Esophagus muscularis mucosa (tissue), 3 donors: Measurements from ENCODE around the gene AHR.

Source experiments
- CTCF ChIP-seq, 3 experiments: fragments of 200-600 bp in 2 of 3; fragments of 450-650 bp in 1 of 3; sonication (generic) in 2 of 3; IDR thresholded peaks; one replicate each; pipeline ENCODE4 v1.5.1; 2017 to 2019; ENCODE audit warnings: antibody characterized with exemption in 3 of 3, mild to moderate bottlenecking in 2 of 3, moderate library complexity in 1 of 3
- POLR2AphosphoS5 ChIP-seq, 2 donors: sonication (generic); formaldehyde crosslinking; IDR thresholded peaks; one replicate each; pipeline ENCODE4 v1.6.1; 2017; ENCODE audit warnings: antibody characterized with exemption in 2 of 2

- TF ChIP-seq POLR2AphosphoS5 (IDR thresholded peaks at IDR 0.05) (no peak), CTCF (IDR thresholded peaks at IDR 0.05) (no peak)
These were observed 21.6 kb downstream of the AHR start for GRCh38 chr7:17320102-17320497.
